SK-N-SH (cell line): Measurements from ENCODE around the gene LARGE1.

Experiments
- EP300 ChIP-seq, 2 experiments: IDR thresholded peaks; 2 replicates each; pipeline versions ENCODE4 v1.4.0 to v1.6.1; 2012; ENCODE audit warnings: borderline replicate concordance in 1 of 2, low read depth in 1 of 2, low read length in 1 of 2
- EZH2phosphoT487 ChIP-seq: fragments of 200-600 bp; sonication (generic); IDR thresholded peaks from 2 replicates; pipeline ENCODE4 v1.6.1; 2017; ENCODE audit warnings: low read depth, mixed run types, mild to moderate bottlenecking, antibody characterized with exemption, moderate library complexity, borderline replicate concordance
- POLR2AphosphoS5 ChIP-seq: IDR thresholded peaks from 2 replicates; pipeline ENCODE4 v1.6.1; 2012; ENCODE audit warnings: low read depth, low read length
- RAD21 ChIP-seq: IDR thresholded peaks from 2 replicates; pipeline ENCODE4 v1.6.1; 2012; ENCODE audit warnings: mild to moderate bottlenecking, low read length
- SIN3A ChIP-seq: IDR thresholded peaks from 2 replicates; pipeline ENCODE4 v1.6.1; 2012; ENCODE audit warnings: low read depth, mild to moderate bottlenecking, low read length, moderate library complexity, borderline replicate concordance
- TF ChIP-seq, protein P1 (sequence below): fragments of 150-350 bp; IDR thresholded peaks from 2 replicates; pipeline ENCODE4 v1.6.1; 2017; ENCODE audit warnings: antibody characterized with exemption, low read length, low read depth, borderline replicate concordance
- TF ChIP-seq, protein P2 (sequence below): fragments of 200-600 bp; sonication (generic); IDR thresholded peaks from 2 replicates; pipeline ENCODE4 v1.6.1; 2017; ENCODE audit warnings: antibody characterized with exemption, mild to moderate bottlenecking, moderate library complexity
- TF ChIP-seq, protein P3 (sequence below): IDR thresholded peaks from 2 replicates; pipeline ENCODE4 v1.4.0; 2012; ENCODE audit warnings: low read depth, borderline replicate concordance
- TF ChIP-seq, protein P4 (sequence below): fragments of 150-350 bp; IDR thresholded peaks from 2 replicates; pipeline ENCODE4 v1.6.1; 2016; ENCODE audit warnings: mild to moderate bottlenecking, low read depth, low read length
- TF ChIP-seq, protein P5 (sequence below): IDR thresholded peaks from 2 replicates; pipeline ENCODE4 v1.4.0; 2012; ENCODE audit warnings: low read depth

DNA sequence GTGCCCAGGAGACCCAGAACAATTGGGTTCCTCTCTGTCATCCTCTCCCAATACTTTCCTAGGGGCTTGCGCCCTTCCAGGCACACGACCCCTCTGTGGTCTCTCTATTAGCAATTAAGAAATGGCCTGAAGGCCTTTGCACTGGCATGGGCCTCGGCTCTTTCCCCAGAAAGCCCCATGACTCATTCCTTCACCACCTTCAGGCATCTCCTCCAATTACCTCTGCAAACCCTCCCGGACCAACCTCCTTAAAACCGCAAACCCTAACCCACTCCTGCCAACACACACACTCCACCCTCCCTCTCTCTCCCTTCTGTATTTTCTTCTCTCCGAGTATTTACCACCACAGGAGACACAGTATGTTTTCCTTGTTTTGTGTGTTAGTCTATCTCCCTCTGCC, 36.7 kb downstream of the LARGE1 start:
- TF ChIP-seq, protein P1, sequence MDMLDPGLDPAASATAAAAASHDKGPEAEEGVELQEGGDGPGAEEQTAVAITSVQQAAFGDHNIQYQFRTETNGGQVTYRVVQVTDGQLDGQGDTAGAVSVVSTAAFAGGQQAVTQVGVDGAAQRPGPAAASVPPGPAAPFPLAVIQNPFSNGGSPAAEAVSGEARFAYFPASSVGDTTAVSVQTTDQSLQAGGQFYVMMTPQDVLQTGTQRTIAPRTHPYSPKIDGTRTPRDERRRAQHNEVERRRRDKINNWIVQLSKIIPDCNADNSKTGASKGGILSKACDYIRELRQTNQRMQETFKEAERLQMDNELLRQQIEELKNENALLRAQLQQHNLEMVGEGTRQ = no peak
- TF ChIP-seq POLR2AphosphoS5 (no peak), EP300 (IDR thresholded peaks at IDR 0.05; ENCODE audit: borderline replicate concordance in 1 of 2, low read depth in 1 of 2, low read length in 1 of 2) (no peak), RAD21 (no peak), EZH2phosphoT487 (no peak), SIN3A (no peak)
- TF ChIP-seq, protein P2, sequence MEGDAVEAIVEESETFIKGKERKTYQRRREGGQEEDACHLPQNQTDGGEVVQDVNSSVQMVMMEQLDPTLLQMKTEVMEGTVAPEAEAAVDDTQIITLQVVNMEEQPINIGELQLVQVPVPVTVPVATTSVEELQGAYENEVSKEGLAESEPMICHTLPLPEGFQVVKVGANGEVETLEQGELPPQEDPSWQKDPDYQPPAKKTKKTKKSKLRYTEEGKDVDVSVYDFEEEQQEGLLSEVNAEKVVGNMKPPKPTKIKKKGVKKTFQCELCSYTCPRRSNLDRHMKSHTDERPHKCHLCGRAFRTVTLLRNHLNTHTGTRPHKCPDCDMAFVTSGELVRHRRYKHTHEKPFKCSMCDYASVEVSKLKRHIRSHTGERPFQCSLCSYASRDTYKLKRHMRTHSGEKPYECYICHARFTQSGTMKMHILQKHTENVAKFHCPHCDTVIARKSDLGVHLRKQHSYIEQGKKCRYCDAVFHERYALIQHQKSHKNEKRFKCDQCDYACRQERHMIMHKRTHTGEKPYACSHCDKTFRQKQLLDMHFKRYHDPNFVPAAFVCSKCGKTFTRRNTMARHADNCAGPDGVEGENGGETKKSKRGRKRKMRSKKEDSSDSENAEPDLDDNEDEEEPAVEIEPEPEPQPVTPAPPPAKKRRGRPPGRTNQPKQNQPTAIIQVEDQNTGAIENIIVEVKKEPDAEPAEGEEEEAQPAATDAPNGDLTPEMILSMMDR = no peak
- TF ChIP-seq, protein P3, sequence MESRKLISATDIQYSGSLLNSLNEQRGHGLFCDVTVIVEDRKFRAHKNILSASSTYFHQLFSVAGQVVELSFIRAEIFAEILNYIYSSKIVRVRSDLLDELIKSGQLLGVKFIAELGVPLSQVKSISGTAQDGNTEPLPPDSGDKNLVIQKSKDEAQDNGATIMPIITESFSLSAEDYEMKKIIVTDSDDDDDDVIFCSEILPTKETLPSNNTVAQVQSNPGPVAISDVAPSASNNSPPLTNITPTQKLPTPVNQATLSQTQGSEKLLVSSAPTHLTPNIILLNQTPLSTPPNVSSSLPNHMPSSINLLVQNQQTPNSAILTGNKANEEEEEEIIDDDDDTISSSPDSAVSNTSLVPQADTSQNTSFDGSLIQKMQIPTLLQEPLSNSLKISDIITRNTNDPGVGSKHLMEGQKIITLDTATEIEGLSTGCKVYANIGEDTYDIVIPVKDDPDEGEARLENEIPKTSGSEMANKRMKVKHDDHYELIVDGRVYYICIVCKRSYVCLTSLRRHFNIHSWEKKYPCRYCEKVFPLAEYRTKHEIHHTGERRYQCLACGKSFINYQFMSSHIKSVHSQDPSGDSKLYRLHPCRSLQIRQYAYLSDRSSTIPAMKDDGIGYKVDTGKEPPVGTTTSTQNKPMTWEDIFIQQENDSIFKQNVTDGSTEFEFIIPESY = no peak
- TF ChIP-seq, protein P4, sequence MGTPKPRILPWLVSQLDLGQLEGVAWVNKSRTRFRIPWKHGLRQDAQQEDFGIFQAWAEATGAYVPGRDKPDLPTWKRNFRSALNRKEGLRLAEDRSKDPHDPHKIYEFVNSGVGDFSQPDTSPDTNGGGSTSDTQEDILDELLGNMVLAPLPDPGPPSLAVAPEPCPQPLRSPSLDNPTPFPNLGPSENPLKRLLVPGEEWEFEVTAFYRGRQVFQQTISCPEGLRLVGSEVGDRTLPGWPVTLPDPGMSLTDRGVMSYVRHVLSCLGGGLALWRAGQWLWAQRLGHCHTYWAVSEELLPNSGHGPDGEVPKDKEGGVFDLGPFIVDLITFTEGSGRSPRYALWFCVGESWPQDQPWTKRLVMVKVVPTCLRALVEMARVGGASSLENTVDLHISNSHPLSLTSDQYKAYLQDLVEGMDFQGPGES = no peak
- TF ChIP-seq, protein P5, sequence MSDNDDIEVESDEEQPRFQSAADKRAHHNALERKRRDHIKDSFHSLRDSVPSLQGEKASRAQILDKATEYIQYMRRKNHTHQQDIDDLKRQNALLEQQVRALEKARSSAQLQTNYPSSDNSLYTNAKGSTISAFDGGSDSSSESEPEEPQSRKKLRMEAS = no peak
